Glomerular endothelial cell (primary cell): ENCODE data around the gene COPG2. TPM values are rescaled to one million over a fixed set of nuclear protein-coding genes. Genes with fewer than 3 reads are reported as not detected.
"Not testable (repeated sequence)": the region's sequence is repeated elsewhere in the genome, so short reads cannot be mapped to it uniquely, and the experiment has no call there.

Experiments
- DNase-seq: peaks from one replicate; pipeline ENCODE4 v3.0.0-alpha.2; 2011; ENCODE audit warnings: low read depth, low spot score; ENCODE audit errors: extremely low read depth
- total RNA-seq: library from RNA; depleted of rRNA; stranded (reverse); fragments of >200 nt; gene quantifications from 2 replicates; pipeline ENCODE4 v1.2.3, GENCODE V29; 2015

COPG2 gene
- total RNA-seq, 1 donor from 2014 or later = 14.3 TPM

DNA sequence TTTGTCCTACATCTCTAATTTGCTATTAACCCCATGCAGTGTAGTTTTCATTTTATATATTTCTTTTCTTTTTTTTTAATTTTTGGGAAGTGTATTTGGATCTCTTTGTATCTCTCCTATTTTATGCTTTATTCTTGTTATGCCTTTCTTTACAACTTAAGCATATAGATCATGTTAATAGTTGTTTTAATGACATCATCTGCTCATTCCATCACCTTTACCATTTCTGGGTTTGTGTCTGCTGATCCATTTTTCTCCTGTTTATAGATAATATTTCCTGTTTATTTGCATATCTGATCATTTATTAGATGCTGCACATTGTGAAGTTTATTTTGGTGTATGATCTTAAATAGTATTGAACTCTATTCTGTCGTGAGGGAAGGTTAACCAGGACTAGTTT, 13.7 kb downstream of the COPG2 start:
- DNase-seq = no peak

DNA sequence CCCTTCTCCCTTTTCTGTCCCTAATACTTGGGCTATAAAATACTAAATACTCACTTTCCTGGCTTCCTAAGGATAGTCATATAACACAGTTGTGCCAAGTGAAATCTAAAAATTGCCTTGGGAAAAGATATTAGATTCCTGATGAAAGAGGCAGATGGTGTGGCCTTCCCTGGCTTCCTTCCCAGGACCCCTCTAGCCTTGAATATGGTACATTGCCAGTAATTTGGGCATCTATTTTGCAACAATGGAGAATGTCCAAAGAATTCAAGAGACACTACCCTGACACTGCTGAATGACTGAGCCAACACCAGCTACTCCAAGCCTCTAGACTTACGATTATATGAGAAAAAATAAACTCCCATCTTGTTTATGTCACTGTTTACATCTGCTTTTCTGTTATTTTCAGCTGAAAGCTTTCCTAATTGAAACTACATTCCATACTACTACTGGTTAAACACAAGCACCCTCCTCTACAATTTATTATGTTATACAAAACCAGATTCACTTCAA, 17.9 kb downstream of the COPG2 start:
- DNase-seq = no peak

DNA sequence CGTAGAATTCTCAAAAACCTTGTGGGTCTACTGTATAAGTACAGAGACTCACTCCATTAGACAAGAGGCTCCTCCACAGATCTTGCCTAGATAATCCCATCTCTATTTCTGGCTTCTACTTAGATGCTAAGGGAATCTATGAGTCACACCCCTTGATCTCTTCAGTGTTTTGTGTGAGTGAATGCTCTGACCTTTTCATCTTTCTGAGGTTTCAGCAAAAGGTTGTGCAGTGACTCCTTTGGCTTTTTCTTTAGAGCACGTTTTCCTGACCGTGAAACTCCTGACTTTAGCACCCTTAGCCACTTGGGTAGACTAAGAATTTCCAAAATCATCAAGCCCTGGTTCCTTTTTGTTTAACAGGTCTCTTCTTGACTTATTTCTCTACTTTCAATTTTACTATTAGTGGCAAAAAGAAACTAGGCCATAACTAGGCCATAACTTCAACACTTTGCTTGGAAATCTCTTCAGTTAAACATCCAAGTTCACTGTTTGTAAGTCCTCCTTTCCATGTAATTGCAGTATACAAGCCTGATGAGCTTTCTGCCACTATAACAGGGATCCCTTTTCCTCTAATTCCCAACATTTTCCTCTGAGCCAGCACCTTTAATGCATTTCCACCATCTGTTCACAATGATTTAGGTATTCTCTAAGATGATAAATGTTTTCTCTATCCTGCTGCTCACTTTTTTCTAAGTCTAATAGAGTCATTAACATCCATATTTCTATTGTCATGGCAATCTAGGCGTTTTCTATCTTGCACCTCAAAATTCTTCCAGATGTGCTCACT, 19.4 kb downstream of the COPG2 start:
- DNase-seq = no peak

DNA sequence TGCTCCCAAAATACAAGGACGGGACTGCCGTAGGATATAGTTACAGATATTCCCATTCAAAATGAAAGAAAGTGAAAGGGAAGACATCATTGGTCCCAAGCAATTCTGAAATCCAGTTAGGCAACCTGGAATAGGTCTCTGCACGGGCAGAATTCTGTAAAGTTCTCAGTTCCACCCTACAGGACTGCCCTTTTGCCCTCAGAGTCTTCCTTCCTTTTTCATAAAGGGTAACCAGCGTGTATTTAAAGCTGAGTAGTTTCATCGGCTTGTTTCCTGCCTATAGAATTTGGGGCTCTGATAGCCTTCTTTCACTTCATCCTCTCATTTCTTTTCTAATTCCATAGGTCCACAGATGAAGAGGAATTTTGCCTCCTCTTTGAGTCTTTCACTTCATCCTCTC, 20.0 kb downstream of the COPG2 start:
- DNase-seq = no peak

DNA sequence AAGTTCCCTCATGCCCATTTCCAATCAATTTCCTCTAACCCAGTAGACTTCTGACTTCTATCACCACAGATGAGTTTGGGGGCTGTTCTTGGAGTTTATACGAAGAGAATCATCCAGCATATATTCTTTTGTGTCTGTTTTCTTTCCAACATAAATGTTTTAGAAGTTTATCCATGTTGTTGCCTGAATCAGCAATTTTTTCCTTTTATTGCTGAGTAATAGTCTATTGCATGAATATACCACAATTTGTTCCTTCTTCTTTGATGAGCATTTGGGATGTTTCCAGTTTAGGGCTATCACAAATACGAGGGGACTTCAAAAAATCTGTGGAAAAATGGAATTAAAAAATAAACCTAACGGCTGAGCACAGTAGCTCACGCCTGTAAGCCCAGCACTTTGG, 26.2 kb downstream of the COPG2 start:
- no peak for DNase-seq

DNA sequence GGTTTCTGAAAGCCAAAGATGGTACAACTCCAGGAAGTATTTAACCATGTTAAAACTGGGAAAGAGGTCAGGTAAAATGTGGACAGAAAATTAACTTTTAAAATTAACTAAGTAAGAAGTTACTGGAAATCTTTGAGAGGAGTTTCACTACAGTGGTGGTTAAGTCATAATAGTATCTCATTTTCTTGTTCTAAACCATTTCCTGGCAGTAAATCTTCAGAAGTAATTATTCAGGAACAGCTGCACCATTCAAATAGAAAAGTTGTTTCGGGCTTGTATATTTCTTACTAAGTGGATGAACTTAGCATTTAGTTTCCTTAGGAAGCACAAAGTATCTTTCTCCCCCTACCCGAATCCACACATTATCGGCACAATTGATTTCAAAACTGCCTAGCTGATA, 27.1 kb downstream of the COPG2 start:
- DNase-seq = no peak

DNA sequence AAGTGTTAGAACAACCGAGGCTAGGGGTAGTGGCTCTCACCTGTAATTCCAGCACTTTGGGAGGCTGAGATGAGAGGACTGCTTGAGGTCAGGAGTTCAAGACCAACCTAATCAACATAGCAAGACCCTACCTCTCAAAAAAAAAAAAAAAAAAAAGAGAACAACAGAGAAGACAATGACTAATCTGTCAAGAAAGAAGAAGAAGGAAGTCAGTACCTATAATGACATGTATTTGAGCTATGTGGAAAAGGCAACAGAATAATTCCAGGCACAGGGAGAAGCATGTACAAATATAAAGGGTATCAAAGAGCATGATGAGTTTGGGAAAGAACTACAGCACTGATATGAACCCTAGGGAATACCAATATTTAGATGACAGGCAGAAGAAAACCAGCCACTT, 27.5 kb downstream of the COPG2 start:
- DNase-seq = no peak

DNA sequence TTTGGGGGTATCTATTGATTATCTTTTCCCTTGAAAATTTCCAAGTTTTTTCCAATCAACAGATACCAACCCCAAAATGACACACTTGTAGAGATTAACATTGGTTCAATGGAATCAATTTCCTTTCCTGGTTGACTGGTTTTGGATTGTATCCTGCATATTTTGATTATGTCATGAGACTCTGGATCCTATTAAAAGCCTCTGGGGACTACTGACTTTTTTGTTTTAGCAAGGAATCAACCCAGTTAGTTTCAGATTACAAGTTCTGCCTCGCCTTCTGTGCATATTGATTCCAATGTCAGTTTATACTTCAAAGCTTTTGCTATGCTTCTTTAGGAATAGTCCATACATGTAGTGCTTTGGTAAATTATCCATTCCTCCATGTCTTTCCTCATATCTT, 29.2 kb downstream of the COPG2 start:
- DNase-seq = no peak

DNA sequence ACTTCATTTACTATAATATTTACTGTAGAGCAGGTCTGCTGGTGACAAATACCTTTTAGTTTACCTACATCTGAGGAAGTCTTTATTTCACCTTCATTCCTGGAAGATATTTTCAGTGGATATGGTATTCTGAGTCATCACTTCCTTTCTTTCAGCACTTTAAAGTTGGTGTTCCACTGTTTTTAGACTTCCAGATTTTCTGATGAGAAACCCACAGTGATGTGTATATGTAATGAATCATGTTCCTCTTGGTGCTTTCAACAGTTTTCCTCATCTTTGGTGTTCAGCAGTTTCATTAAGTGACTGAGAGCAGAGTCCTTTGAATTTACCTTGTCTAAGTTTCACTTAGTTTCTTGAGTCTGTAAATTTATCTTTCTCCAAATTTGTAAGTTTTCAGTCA, 36.4 kb downstream of the COPG2 start:
- peak; percentile 18 for DNase-seq

DNA sequence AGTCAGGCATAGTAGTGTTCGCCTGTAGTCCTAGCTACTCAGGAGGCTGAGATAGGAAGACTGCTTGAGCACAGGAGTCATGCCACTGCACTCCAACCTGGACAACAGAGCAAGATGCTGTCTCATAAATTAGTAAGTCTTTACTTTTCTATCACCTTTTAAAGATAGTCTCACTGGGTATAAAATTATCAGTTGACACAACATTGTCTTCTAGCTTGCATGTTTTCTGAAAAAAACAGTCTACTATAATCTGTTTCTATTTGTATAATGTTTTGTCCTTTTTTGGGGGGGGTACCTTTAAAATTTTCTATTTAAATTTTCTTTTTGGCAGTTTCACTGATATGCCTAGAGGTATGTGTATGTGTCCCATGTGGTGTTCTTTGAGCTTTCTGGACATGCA, 39.6 kb downstream of the COPG2 start:
- DNase-seq = no peak

DNA sequence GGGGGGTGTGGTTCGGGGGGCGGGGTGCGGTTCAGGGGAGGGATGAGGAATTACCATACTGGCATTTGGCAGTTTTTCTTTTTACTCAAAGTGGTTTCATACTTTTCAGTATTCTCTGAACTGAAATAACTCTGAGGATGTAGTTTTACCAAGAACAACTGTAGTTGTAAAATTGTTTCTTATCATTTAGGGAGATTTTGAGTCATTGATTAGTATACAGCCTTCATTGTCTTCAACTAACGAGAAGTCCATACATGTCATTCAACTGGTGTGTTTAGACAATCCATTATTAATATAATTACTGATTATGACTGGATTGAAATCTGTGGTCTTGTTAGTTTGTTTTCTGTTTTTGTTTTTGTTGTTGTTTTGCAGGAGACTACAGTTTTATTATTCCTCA, 40.8 kb downstream of the COPG2 start:
- no peak for DNase-seq

DNA sequence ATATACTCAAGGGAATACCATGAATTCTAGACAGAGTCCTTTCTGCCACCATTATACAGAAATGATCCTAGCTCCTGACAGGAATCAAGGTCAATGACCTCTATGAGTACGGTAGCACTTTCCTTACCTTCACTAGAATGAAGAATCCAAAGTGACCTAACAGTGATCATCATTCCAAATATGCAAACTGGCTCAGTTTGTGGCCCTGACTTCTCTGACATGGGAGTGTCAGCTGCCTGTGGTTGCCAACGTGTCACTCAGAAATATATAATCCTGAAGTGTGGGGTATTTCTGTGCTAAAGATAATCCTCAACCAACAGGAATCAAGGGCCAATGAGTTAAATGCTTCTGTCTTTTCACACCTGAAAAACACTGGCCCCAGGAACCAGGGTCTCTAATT, 45.7 kb downstream of the COPG2 start:
- no peak for DNase-seq

DNA sequence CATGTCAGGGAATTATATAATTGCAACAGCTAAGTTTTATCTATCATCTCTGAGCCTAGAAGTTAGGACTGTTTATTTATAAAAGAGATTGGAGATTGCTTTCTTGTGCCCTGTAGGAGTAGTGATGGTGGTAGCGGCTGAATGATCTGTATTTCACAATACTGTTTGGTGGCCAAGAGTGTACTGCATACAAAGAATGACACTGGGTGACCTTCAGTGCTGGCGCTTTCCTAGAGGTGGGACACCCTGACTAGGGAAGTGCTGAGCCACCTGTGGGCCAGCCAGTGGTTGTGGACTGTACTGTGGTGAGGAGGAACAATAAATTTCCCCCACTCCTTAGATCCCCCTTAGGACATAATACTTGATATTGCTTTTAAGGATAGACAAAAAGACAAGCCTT, 53.0 kb downstream of the COPG2 start:
- no peak for DNase-seq

DNA sequence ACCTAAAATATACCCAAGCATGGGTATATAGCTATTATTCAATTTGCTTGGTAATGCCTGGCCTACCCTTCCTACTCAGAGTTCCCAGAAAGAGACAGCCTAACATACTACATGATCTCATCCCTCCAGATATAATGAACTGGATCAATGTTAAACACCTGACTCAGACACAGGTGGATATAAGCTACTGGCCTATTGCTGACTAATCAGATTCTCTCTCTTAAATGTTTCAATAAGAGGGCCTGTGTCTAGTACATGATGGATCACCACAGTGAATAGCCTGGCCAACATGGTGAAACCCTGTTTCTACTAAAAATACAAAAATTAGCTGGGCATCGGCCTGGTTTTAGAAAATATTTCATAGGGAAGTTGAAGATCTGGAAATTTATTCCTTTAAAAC, 54.1 kb downstream of the COPG2 start:
- DNase-seq = no peak

DNA sequence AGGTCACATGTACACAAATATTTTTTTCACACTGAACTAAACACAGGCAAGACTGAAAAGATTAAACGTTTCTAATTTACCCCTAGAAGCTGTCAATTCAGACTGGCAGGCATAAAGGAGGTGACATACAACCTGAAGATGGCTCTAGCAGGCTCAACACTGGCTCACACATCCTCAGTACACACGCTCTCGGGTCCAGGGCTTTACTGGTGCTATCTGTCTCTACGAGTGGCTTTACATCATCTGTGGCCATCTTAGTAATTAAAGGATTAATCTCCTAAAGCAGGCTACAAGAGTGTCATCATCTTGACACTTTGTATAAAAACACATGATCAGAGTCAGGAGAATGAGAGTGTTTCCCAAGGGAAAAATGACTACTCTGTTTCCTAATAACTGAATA, 57.3 kb downstream of the COPG2 start:
- DNase-seq = no peak

DNA sequence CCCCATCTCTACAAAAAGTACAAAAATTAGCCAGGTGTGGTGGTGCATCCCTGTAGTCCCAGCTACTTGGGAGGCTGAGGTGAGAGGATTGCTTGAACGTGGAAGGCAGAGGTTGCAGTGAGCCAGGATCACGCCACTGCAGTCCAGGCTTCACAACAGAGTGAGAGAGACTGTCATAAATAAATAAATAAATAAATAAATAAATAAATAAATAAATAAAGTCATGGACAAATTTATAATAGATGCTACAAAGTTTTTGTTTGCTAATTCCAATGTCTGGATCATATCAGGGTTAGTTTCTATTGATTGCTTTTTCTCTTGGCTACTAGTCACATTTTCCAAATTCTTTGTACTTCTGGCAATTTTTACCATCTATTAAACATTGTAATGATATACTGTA, 61.5 kb downstream of the COPG2 start:
- DNase-seq = not testable (repeated sequence)

DNA sequence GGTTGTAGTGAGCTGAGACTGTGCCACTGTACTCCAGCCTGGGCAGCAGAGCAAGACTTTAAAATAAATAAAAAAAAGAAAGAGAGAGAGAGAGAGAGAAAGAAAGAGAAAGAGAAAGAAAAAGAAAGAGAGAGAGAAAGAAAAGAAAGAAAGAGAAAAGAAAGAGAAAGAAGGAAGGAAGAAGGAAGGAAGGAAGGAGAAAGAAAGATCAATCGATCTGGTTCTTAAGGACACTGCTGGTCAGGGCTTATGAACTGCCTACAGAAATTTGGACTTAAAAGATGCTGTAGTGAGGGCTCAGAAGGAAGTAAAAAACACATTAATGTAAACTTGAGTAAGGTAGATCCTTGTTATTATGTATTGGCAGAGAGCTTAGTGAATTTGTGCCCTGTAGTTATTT, 62.4 kb downstream of the COPG2 start:
- DNase-seq = no peak

DNA sequence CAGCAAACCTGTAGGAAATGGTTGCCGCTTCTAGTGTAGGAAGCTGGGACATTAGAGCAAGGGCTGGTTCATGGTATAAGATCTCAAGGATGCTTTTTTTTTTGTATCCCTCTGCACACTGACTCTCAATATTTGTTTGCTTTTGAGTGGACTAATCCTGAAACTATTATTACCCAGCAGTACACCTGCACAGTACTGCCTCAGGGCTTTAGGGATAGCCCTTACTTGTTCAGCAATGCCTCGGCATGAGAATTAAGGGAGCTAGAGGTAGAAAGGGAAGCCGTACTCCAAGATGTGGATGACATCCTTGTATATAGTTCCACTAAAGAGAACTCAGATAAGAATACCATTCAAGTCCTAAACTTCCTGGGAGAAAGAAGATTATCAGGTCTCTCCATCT, 70.5 kb downstream of the COPG2 start:
- no peak for DNase-seq

DNA sequence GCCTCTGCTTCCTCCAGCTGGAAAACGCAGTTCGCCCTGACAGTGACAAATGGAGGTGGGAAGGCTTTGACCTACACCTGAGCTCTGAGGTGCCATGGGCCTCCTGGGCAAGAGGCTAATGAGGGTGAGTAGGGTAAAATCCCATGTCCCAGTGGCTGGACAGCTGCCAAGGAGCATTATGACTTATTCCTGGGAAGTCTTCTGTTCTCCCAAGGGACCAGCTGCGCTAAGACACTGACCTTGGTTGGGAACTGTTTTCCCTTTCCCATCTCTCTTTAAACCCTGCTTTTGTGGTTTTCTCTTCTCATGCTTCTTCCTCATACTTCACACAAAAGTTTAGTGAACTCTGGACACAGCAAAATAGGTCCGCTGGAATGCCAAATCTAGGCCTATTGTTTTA, 72.6 kb downstream of the COPG2 start:
- no peak for DNase-seq

DNA sequence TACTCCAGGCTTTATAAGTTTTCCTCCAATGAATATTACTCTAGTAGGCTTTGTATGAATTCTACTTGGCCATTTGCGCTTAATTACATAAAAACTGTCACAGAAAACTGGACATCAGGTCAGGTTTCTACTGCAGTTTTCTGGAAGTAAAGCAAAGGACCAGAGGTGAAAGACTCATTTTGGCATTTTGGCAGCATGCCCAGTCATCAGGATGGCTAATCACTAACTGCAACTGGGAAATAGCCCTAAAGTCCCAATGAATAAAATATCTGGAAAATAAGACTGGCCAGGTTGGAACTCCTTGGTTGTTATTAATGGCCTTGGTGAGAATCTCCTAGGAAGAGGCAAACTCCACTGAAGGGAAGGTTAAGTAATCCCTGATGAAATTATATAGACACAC, 75.5 kb downstream of the COPG2 start:
- DNase-seq = no peak

DNA sequence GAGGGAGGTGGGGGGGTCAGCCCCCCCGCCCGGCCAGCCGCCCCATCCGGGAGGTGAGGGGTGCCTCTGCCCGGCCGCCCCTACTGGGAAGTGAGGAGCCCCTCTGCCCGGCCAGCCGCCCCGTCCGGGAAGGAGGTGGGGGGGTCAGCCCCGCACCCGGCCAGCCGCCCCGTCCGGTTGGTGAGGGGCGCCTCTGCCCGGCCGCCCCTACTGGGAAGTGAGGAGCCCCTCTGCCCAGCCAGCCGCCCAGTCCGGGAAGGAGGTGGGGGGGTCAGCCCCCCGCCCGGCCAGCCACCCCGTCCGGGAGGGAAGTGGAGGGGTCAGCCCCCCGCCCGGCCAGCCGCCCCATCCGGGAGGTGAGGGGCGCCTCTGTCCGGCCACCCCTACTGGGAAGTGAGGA, 77.1 kb downstream of the COPG2 start:
- DNase-seq = not testable (repeated sequence)

DNA sequence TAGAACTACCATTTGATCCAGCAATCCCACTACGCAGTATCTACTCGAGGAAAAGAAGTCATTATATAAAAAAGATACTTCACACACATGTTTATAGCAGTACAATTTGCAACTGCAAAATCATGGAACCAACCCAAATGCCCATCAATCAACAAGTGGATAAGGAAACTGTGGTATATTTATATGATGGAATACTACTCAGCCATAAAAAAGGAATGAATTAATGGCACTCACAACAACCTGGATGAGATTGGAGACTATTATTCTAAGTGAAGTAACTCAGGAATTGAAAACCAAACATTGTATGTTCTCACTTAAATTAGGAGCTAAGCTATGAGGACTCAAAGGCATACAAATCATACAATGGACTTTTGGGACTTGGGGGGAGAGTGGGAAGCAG, 82.6 kb downstream of the COPG2 start:
- not testable (repeated sequence) for DNase-seq

DNA sequence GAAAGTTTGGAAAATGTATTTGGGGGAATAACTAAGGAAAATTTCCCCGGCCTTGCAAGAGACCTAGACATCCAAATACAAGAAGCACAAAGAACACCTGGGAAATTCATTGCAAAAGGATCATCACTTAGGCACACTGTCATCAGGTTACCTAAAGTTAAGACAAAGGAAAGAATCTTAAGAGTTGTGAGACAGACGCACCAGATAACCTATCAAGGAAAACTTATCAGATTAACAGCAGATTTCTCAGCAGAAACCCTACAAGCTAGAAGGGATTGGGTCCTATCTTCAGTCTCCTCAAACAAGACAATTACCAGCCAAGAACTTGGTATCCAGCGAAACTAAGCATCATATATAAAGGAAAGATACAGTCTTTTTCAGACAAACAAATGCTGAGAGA, 93.4 kb downstream of the COPG2 start:
- DNase-seq = not testable (repeated sequence)
